ENCODE results near the gene MAGI1. TPM values are rescaled to one million over a fixed set of nuclear protein-coding genes. Genes with fewer than 3 reads are reported as not detected.

The MAGI1 gene
- total RNA-seq, 1 donor from 2014 or later: 49.8 TPM

DNA sequence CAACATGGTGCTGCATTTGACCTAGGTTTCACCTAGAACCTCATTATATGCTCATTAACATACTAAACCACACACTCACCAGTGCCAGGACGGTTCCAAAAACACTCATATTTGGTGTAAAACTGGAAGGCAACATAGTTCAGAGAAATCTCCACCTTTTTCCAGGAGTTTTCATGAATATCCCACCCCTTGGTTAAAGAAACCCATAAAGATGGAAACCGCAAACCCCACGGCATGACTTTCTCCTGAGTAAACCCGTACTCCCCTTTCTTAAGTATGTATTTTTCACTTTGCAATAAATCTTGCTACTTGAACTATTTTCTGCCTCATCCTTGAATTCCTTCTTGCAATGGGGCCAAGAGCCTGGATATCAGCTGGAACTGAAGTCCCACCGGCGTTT lies 379.3 kb downstream of the MAGI1 start:
- Mint-ChIP-seq H3K4me1 (peaks cover 13% of the 10 kb centered on the region), H3K4me3 (no peak overlapping the region), H3K36me3 (ENCODE audit: low read depth) (no peaks in the 10 kb centered on the region), H3K27me3 (ENCODE audit: low read depth) (no peaks in the 10 kb centered on the region), H3K9me3 (no peaks in the 10 kb centered on the region), H3K27ac (ENCODE audit: unreplicated experiment) (no peak overlapping the region)
- no peak for DNase-seq (ENCODE audit: low read depth, low spot score)
- no peak for TF ChIP-seq CTCF (conservative IDR thresholded peaks at IDR 0.05)

GRCh38 chr3:65658401-65658800 lies 380.3 kb downstream of the MAGI1 start:
- H3K9me3 Mint-ChIP-seq: no peaks in the 10 kb centered on the region
- TF ChIP-seq CTCF (conservative IDR thresholded peaks at IDR 0.05): no peak
- H3K4me3 Mint-ChIP-seq: no peak overlapping the region
- H3K27ac Mint-ChIP-seq (ENCODE audit: unreplicated experiment): no peak overlapping the region
- no peak for DNase-seq (ENCODE audit: low read depth, low spot score)
- H3K27me3 Mint-ChIP-seq (ENCODE audit: low read depth): no peaks in the 10 kb centered on the region
- H3K36me3 Mint-ChIP-seq (ENCODE audit: low read depth): no peaks in the 10 kb centered on the region
- H3K4me1 Mint-ChIP-seq: peaks cover 18% of the 10 kb centered on the region

GRCh38 chr3:65655061-65655460 lies 383.7 kb downstream of the MAGI1 start:
- Mint-ChIP-seq H3K27ac (ENCODE audit: unreplicated experiment) (no peak overlapping the region), H3K36me3 (ENCODE audit: low read depth) (no peaks in the 10 kb centered on the region), H3K4me1 (peaks cover 15% of the 10 kb centered on the region), H3K9me3 (peaks cover 3% of the 10 kb centered on the region), H3K27me3 (ENCODE audit: low read depth) (no peaks in the 10 kb centered on the region), H3K4me3 (no peak overlapping the region)
- TF ChIP-seq CTCF (conservative IDR thresholded peaks at IDR 0.05): no peak
- DNase-seq (ENCODE audit: low read depth, low spot score): no peak

GRCh38 chr3:65653731-65654130 lies 385.0 kb downstream of the MAGI1 start:
- H3K4me1 Mint-ChIP-seq: peaks cover 15% of the 10 kb centered on the region
- no peak overlapping the region for H3K4me3 Mint-ChIP-seq

DNA sequence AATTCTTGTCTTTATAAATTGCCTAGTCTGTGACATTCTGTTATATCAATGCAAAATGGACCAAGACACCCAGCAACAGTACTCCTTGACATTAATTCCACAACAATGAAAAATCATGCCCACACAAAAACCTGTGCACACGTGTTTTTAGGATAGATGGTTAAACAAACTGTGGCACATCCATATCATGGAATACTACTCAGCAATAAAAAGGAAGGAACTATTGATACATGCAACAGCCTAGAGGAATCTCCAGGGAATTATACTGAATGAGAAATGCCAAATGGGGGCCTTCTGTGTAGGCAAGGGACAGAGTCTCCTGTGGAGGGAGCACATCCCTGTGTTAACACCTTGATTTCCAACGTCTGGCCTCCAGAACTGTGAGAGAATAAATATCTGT lies 388.5 kb downstream of the MAGI1 start:
- TF ChIP-seq CTCF (conservative IDR thresholded peaks at IDR 0.05): no peak
- DNase-seq (ENCODE audit: low read depth, low spot score): no peak
- Mint-ChIP-seq H3K27me3 (ENCODE audit: low read depth) (no peaks in the 10 kb centered on the region), H3K9me3 (peaks cover 12% of the 10 kb centered on the region), H3K36me3 (ENCODE audit: low read depth) (peaks cover 14% of the 10 kb centered on the region), H3K4me3 (no peak overlapping the region), H3K4me1 (peaks cover 9% of the 10 kb centered on the region), H3K27ac (ENCODE audit: unreplicated experiment) (no peak overlapping the region)

More at GRCh38 chr3:65653731-65654130, 385.0 kb downstream of the MAGI1 start:
- TF ChIP-seq CTCF (conservative IDR thresholded peaks at IDR 0.05): no peak
- peaks cover under 1% of the 10 kb centered on the region for H3K36me3 Mint-ChIP-seq (ENCODE audit: low read depth)
- no peak overlapping the region for H3K27ac Mint-ChIP-seq (ENCODE audit: unreplicated experiment)
- peaks cover 3% of the 10 kb centered on the region for H3K9me3 Mint-ChIP-seq
- no peak for DNase-seq (ENCODE audit: low read depth, low spot score)
- H3K27me3 Mint-ChIP-seq (ENCODE audit: low read depth): no peaks in the 10 kb centered on the region

DNA sequence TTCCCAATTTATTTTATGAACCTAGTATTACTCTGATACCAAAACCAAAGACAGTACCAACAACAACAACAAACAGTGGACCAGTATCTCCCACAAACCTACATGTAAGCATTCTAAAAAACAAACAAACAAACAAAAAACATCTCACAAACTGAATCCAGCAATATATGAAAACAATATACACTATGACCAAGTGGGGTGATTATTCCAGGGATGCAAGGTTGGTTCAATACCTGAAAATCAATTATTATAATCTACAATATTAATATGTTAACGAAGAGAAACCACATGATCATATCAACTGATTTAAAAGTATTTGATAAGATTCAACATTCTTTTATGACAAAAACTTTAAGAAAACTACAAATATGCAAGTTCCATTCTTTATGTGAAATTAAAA lies 391.3 kb downstream of the MAGI1 start:
- Mint-ChIP-seq H3K27me3 (ENCODE audit: low read depth) (no peaks in the 10 kb centered on the region), H3K27ac (ENCODE audit: unreplicated experiment) (no peak overlapping the region), H3K4me1 (peaks cover 5% of the 10 kb centered on the region), H3K36me3 (ENCODE audit: low read depth) (peaks cover 18% of the 10 kb centered on the region), H3K9me3 (peaks cover 17% of the 10 kb centered on the region), H3K4me3 (no peak overlapping the region)
- no peak for DNase-seq (ENCODE audit: low read depth, low spot score)
- TF ChIP-seq CTCF (conservative IDR thresholded peaks at IDR 0.05): no peak

Data from neural crest cell (in vitro differentiated cells).